HG02588 (cell line): Measurements from ENCODE around the gene RND1.
"Not testable (repeated sequence)": the region's sequence is repeated elsewhere in the genome, so short reads cannot be mapped to it uniquely, and the experiment has no call there.

Experiments used
- ATAC-seq: cut with Tn5 transposase; IDR thresholded peaks from one replicate; pipeline ENCODE4 v1.9.1; 2021; ENCODE audit warnings: mild to moderate bottlenecking, moderate library complexity; ENCODE audit not compliant: unreplicated experiment

RND1 gene

GRCh38 chr12:48869191-48869590, 3.5 kb upstream of the RND1 start:
- no peak for ATAC-seq

- no peak for ATAC-seq
Measured at GRCh38 chr12:48868451-48868850, 2.8 kb upstream of the RND1 start.

- no peak for ATAC-seq
Measured at GRCh38 chr12:48866052-48866711, 512 bp upstream of the RND1 start.

- no peak for ATAC-seq
Measured at GRCh38 chr12:48863291-48863690, 2.4 kb downstream of the RND1 start.

GRCh38 chr12:48862760-48863159, 2.9 kb downstream of the RND1 start:
- ATAC-seq = no peak

GRCh38 chr12:48861111-48861510, 4.6 kb downstream of the RND1 start:
- ATAC-seq = no peak

- not testable (repeated sequence) for ATAC-seq
Measured at GRCh38 chr12:48860236-48860635, 5.4 kb downstream of the RND1 start.

GRCh38 chr12:48859607-48860006, 6.1 kb downstream of the RND1 start:
- ATAC-seq = no peak

GRCh38 chr12:48858043-48858442, 7.6 kb downstream of the RND1 start:
- no peak for ATAC-seq

GRCh38 chr12:48857278-48857994, 8.2 kb downstream of the RND1 start:
- ATAC-seq = no peak

GRCh38 chr12:48856379-48856778, 9.3 kb downstream of the RND1 start:
- no peak for ATAC-seq

GRCh38 chr12:48854932-48855331, 10.7 kb downstream of the RND1 start:
- not testable (repeated sequence) for ATAC-seq

- ATAC-seq = no peak
Measured at GRCh38 chr12:48854488-48854887, 11.2 kb downstream of the RND1 start.

- ATAC-seq = no peak
Measured at GRCh38 chr12:48852734-48853688, 12.7 kb downstream of the RND1 start.

GRCh38 chr12:48851883-48852733, 13.6 kb downstream of the RND1 start, which contains the start of gene DDX23:
Gene DDX23, minus strand, starts transcription at chr12:48852163. Its CDS starts 6,381 bp downstream, at chr12:48845782.
- peak; percentile 95 for ATAC-seq

GRCh38 chr12:48842021-48842420, 23.6 kb downstream of the RND1 start:
- ATAC-seq = not testable (repeated sequence)

- ATAC-seq = no peak
Measured at GRCh38 chr12:48838048-48838447, 27.6 kb downstream of the RND1 start.

- ATAC-seq = no peak
Measured at GRCh38 chr12:48832321-48833060, 33.2 kb downstream of the RND1 start.

- no peak for ATAC-seq
Measured at GRCh38 chr12:48831257-48831656, 34.4 kb downstream of the RND1 start.
